Nephron (organoid): Measurements from ENCODE around the gene ST7L.

ENCODE experiments used
- H3K27ac Mint-ChIP-seq, 3 experiments: 2 replicates each; pipeline ENCODE4 v1.8.0; 2020; ENCODE audit warnings: mixed read lengths in 3 of 3, mild to moderate bottlenecking in 2 of 3, moderate library complexity in 1 of 3
- H3K27me3 Mint-ChIP-seq: 2 replicates; pipeline ENCODE4 v1.8.0; 2021; ENCODE audit warnings: low read depth, mild to moderate bottlenecking, moderate library complexity, mixed read lengths
- H3K36me3 Mint-ChIP-seq: 2 replicates; pipeline ENCODE4 v1.8.0; 2020; ENCODE audit warnings: low read depth, mixed read lengths
- H3K4me1 Mint-ChIP-seq: 2 replicates; pipeline ENCODE4 v1.8.0; 2020; ENCODE audit warnings: mixed read lengths
- H3K4me3 Mint-ChIP-seq, 3 experiments: 2 replicates each; pipeline ENCODE4 v1.8.0; 2020; ENCODE audit warnings: mild to moderate bottlenecking in 3 of 3, mixed read lengths in 3 of 3, moderate library complexity in 2 of 3
- H3K9me3 Mint-ChIP-seq: 2 replicates; pipeline ENCODE4 v1.8.0; 2020; ENCODE audit warnings: mixed read lengths
- CTCF ChIP-seq, 3 experiments: fragments of 200-600 bp; sonication (generic); IDR thresholded peaks; one replicate each; pipeline ENCODE4 v1.5.0; 2021; ENCODE audit warnings: antibody characterized with exemption in 3 of 3; ENCODE audit not compliant: unreplicated experiment in 3 of 3

ST7L gene

GRCh38 chr1:112517231-112517630 is 101.7 kb downstream of the ST7L start:
- peaks cover under 1% of the 10 kb centered on the region for H3K4me1 Mint-ChIP-seq
- TF ChIP-seq CTCF (IDR thresholded peaks at IDR 0.05; ENCODE audit: unreplicated experiment in 3 of 3): no peak

GRCh38 chr1:112516141-112516540 is 102.8 kb downstream of the ST7L start:
- Mint-ChIP-seq H3K27ac (no peak overlapping the region), H3K36me3 (no peaks in the 10 kb centered on the region), H3K4me1 (peaks cover 9% of the 10 kb centered on the region), H3K27me3 (peaks cover 29% of the 10 kb centered on the region), H3K9me3 (no peaks in the 10 kb centered on the region), H3K4me3 (no peak overlapping the region)
- TF ChIP-seq CTCF (IDR thresholded peaks at IDR 0.05; ENCODE audit: unreplicated experiment in 3 of 3): no peak

More at GRCh38 chr1:112517231-112517630, 101.7 kb downstream of the ST7L start:
- H3K9me3 Mint-ChIP-seq: no peaks in the 10 kb centered on the region
- H3K36me3 Mint-ChIP-seq: no peaks in the 10 kb centered on the region
- no peak overlapping the region for H3K4me3 Mint-ChIP-seq
- H3K27me3 Mint-ChIP-seq: peaks cover 18% of the 10 kb centered on the region
- H3K27ac Mint-ChIP-seq: no peak overlapping the region

GRCh38 chr1:112515311-112516009 is 103.5 kb downstream of the ST7L start:
- no peak overlapping the region for H3K27ac Mint-ChIP-seq
- peaks cover 13% of the 10 kb centered on the region for H3K4me1 Mint-ChIP-seq
- H3K36me3 Mint-ChIP-seq: no peaks in the 10 kb centered on the region
- peaks cover 36% of the 10 kb centered on the region for H3K27me3 Mint-ChIP-seq
- H3K4me3 Mint-ChIP-seq: no peak overlapping the region
- TF ChIP-seq CTCF (IDR thresholded peaks at IDR 0.05; ENCODE audit: unreplicated experiment in 3 of 3): no peak
- no peaks in the 10 kb centered on the region for H3K9me3 Mint-ChIP-seq

- Mint-ChIP-seq H3K36me3 (no peaks in the 10 kb centered on the region), H3K27ac (no peak overlapping the region), H3K9me3 (no peaks in the 10 kb centered on the region), H3K27me3 (peaks cover 41% of the 10 kb centered on the region), H3K4me3 (no peak overlapping the region), H3K4me1 (peaks cover 16% of the 10 kb centered on the region)
- no peak for TF ChIP-seq CTCF (IDR thresholded peaks at IDR 0.05; ENCODE audit: unreplicated experiment in 3 of 3)
Measured at GRCh38 chr1:112514901-112515300, 104.0 kb downstream of the ST7L start.

- Mint-ChIP-seq H3K27ac (no peak overlapping the region), H3K36me3 (no peaks in the 10 kb centered on the region), H3K9me3 (no peaks in the 10 kb centered on the region), H3K27me3 (peaks cover 54% of the 10 kb centered on the region), H3K4me3 (no peak overlapping the region), H3K4me1 (peaks cover 18% of the 10 kb centered on the region)
- no peak for TF ChIP-seq CTCF (IDR thresholded peaks at IDR 0.05; ENCODE audit: unreplicated experiment in 3 of 3)
Measured at GRCh38 chr1:112513112-112513870, 105.7 kb downstream of the ST7L start.
